HFF-Myc (cell line): Measurements from ENCODE around the gene ZFPM1.

Experiments
- DNase-seq: peaks from one replicate; pipeline ENCODE4 v3.0.0-alpha.2; 2011; ENCODE audit warnings: low read depth; ENCODE audit errors: extremely low read depth
- H3K4me3 ChIP-seq: replicated peaks from 2 replicates; pipeline ENCODE4 v1.5.1; 2011; ENCODE audit warnings: low read depth, mild to moderate bottlenecking, control low read depth, low read length
- CTCF ChIP-seq: IDR thresholded peaks from 2 replicates; pipeline ENCODE4 v1.5.1; 2012; ENCODE audit warnings: mild to moderate bottlenecking, low read depth, low read length, control low read depth; ENCODE audit errors: missing control alignments

Gene ZFPM1

GRCh38 chr16:88585927-88586581, 133.0 kb downstream of the ZFPM1 start:
- TF ChIP-seq CTCF = no peak
- DNase-seq = no peak
- H3K4me3 ChIP-seq = no peak overlapping the region
